Mesothelial cell of epicardium (in vitro differentiated cells): ENCODE data around the gene CKS2. TPM values are rescaled to one million over a fixed set of nuclear protein-coding genes. Genes with fewer than 3 reads are reported as not detected.
A peak's percentile ranks its signal among the peaks of the same experiment; 100 is the strongest.
"Not testable (repeated sequence)": the region's sequence is repeated elsewhere in the genome, so short reads cannot be mapped to it uniquely, and the experiment has no call there.

Experiments used
- DNase-seq, 2 experiments: peaks; one replicate each; pipeline ENCODE4 v3.0.0; 2021; ENCODE audit warnings: low spot score in 2 of 2; ENCODE audit not compliant: unreplicated experiment in 2 of 2
- H3K27ac Mint-ChIP-seq: 2 replicates; pipeline ENCODE4 v1.8.0; 2021; ENCODE audit warnings: mixed read lengths
- H3K27me3 Mint-ChIP-seq: 2 replicates; pipeline ENCODE4 v1.8.0; 2021; ENCODE audit warnings: low read depth, mixed read lengths
- H3K36me3 Mint-ChIP-seq: 2 replicates; pipeline ENCODE4 v1.8.0; 2021; ENCODE audit warnings: mixed read lengths
- H3K4me1 Mint-ChIP-seq: 2 replicates; pipeline ENCODE4 v1.8.0; 2021; ENCODE audit warnings: mixed read lengths
- H3K4me3 Mint-ChIP-seq: 2 replicates; pipeline ENCODE4 v1.8.0; 2021; ENCODE audit warnings: mild to moderate bottlenecking, moderate library complexity, mixed read lengths
- H3K9me3 Mint-ChIP-seq: 2 replicates; pipeline ENCODE4 v1.8.0; 2021; ENCODE audit warnings: mixed read lengths
- total RNA-seq: library from RNA; stranded (reverse); gene quantifications from 3 replicates; pipeline ENCODE4 v1.2.1, GENCODE V29; 2021
- TF ChIP-seq, protein P1 (sequence below): fragments of 200-600 bp; sonication (generic); IDR thresholded peaks from one replicate; pipeline ENCODE4 v1.5.0; 2021; ENCODE audit warnings: antibody characterized with exemption; ENCODE audit not compliant: unreplicated experiment

Gene CKS2
- 54.5 to 57.6 TPM (median 54.9 TPM) in 3 replicates for total RNA-seq

DNA sequence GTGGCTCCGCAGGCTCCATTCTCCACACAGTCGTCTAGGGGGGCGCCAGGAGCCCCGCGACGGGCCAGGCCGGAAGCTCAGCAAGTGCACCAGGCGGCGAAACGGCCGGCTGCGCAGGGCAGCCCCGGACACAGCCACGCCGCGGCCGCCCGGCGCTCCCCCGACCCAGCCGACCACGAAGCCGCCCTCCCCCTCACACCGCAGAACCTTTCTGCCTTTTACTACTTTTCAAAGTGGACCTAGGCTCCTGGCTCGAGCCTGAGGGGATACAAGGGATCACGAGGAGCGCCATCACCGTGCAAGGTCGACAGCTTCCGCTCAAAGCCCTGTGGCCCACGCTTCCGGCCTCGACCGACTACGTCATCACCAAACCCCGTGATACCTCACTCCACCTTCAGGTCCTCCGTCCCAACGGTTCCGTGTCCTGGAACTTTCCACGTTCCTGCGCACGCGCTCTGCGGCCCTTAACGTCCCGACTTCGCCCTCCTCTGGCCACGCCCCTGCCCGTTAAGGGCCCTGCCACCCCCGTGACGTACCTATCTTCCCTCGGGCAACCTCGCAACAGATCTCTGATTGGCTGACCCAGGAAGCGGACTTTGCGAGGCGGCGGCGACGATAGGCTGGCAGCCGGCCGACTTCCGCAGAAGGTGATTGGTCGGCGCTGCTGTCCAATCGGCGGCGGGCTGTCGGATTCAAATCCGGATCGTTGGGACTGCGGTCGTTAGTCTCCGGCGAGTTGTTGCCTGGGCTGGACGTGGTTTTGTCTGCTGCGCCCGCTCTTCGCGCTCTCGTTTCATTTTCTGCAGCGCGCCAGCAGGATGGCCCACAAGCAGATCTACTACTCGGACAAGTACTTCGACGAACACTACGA lies at the start of gene CKS2:
CKS2 (plus strand) TSS at position 721 of the 871 bp plus-strand sequence; CDS start at position 819, 98 bp downstream.
- H3K9me3 Mint-ChIP-seq = no peaks in the 10 kb centered on the region
- peak within 1 kb of the TSS; percentile 100 for H3K27ac Mint-ChIP-seq
- peaks cover 1% of the 10 kb centered on the region for H3K36me3 Mint-ChIP-seq
- H3K4me1 Mint-ChIP-seq = peaks cover 43% of the 10 kb centered on the region
- no peaks in the 10 kb centered on the region for H3K27me3 Mint-ChIP-seq
- TF ChIP-seq, protein P1, sequence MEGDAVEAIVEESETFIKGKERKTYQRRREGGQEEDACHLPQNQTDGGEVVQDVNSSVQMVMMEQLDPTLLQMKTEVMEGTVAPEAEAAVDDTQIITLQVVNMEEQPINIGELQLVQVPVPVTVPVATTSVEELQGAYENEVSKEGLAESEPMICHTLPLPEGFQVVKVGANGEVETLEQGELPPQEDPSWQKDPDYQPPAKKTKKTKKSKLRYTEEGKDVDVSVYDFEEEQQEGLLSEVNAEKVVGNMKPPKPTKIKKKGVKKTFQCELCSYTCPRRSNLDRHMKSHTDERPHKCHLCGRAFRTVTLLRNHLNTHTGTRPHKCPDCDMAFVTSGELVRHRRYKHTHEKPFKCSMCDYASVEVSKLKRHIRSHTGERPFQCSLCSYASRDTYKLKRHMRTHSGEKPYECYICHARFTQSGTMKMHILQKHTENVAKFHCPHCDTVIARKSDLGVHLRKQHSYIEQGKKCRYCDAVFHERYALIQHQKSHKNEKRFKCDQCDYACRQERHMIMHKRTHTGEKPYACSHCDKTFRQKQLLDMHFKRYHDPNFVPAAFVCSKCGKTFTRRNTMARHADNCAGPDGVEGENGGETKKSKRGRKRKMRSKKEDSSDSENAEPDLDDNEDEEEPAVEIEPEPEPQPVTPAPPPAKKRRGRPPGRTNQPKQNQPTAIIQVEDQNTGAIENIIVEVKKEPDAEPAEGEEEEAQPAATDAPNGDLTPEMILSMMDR = no peak
- H3K4me3 Mint-ChIP-seq = peak within 1 kb of the TSS; percentile 95
- peak; percentile 100 for DNase-seq

DNA sequence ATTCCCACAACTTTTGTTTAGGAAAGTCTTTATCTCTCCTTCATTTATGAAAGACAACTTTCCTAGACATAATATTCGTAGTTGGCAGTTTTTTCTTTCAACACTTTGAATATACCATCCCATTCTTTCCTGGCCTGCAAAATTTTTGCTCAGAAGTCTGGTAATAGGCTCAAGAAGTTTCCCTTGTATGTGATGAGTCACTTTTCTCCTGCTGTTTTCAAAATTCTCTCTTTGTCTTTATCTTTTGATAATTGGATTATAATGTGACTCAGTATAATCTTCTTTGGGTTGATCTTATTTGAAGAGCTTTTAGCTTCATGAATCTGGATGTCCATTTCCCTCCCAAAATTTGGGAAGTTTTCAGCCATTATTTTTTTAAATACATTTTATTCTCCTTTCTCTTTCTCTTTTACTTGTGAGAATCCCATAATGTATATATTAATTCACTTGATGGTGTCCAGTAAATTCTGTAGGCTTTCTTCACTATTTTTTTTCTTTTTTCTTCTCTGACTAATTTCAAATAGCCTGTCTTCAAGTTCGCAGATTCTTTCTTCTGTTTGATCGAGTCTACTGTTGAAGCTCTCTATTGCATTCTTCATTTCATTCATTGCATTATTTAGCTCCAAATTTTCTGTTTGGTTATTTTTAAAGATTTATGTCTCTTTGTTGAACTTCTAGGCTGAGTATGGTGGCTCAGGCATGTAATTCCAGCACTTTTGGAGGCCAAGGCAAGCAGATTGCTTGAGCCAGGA lies 37.3 kb upstream of the CKS2 start:
- Mint-ChIP-seq H3K9me3 (peaks cover 53% of the 10 kb centered on the region), H3K36me3 (peaks cover 18% of the 10 kb centered on the region), H3K27ac (no peak overlapping the region)

DNA sequence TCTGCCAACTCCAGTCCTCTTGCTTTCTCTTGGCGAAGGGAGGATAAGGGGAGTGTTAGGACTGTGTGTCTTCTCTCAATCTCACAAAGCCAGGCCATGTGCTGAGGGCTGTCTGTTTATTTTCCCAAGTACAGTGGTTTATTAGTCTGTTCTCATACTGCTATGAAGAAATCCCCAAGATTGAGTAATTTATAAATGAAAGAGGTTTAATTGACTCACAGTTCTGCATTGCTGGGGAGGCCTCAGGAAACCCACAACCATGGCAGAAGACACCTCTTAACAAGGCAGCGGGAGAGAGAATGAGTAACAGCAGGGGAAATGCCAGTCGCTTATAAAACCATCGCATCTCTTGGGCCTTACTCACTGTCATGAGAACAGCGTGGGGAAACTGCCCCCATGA lies 36.2 kb upstream of the CKS2 start:
- H3K36me3 Mint-ChIP-seq = peaks cover 18% of the 10 kb centered on the region
- no peaks in the 10 kb centered on the region for H3K4me1 Mint-ChIP-seq
- H3K27me3 Mint-ChIP-seq = no peaks in the 10 kb centered on the region
- H3K9me3 Mint-ChIP-seq = peaks cover 48% of the 10 kb centered on the region
- no peak overlapping the region for H3K27ac Mint-ChIP-seq
- TF ChIP-seq, protein P1 = no peak
- H3K4me3 Mint-ChIP-seq = no peak overlapping the region
- DNase-seq = no peak

More for the DNA sequence above, 37.3 kb upstream of the CKS2 start:
- TF ChIP-seq, protein P1 = no peak
- no peaks in the 10 kb centered on the region for H3K27me3 Mint-ChIP-seq
- no peak for DNase-seq
- H3K4me3 Mint-ChIP-seq = no peak overlapping the region
- no peaks in the 10 kb centered on the region for H3K4me1 Mint-ChIP-seq

DNA sequence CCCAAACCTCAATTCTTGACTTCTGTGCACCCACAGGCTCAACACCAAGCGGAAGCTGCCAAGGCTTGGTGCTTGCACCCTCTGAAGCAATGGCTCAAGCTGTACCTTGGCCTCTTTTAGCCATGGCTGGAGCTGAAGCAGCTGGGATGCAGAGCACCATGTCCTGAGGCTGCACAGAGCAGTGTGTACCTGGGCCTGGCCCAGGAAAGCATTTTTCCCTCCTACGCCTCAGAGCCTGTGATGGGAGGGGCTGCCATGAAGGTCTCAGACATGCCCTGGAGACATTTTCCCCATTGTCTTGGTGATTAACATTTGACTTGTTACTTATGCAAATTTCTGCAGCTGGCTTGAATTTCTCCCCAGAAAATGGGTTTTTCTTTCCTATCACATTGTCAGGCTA lies 35.0 kb upstream of the CKS2 start:
- not testable (repeated sequence) for H3K27ac Mint-ChIP-seq, H3K4me1 Mint-ChIP-seq

DNA sequence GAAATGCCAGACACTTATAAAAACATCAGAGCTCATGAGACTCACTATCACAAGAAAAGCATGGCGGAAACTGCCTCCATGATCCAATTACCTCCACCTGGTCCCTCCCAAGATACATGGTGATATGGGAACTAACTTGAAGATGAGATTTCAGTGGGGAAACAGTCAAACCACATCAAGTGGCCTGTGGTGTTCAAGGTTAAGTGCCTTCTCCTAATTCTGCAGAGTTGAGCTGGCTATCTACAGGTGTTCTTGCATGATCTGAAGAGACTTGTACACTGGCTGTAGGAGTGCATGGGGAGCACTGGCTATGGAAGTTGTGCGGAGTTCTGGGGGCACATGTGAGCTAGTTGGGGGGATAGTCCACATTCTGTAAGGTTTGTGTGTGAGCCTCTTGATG lies 34.0 kb upstream of the CKS2 start:
- Mint-ChIP-seq H3K4me3 (no peak overlapping the region), H3K9me3 (peaks cover 36% of the 10 kb centered on the region), H3K4me1 (no peaks in the 10 kb centered on the region), H3K27ac (no peak overlapping the region), H3K36me3 (peaks cover 18% of the 10 kb centered on the region), H3K27me3 (no peaks in the 10 kb centered on the region)
- TF ChIP-seq, protein P1 = no peak
- no peak for DNase-seq

More for the DNA sequence above, 35.0 kb upstream of the CKS2 start:
- peaks cover 18% of the 10 kb centered on the region for H3K36me3 Mint-ChIP-seq
- peaks cover 41% of the 10 kb centered on the region for H3K9me3 Mint-ChIP-seq
- not testable (repeated sequence) for H3K4me3 Mint-ChIP-seq, DNase-seq, H3K27me3 Mint-ChIP-seq

DNA sequence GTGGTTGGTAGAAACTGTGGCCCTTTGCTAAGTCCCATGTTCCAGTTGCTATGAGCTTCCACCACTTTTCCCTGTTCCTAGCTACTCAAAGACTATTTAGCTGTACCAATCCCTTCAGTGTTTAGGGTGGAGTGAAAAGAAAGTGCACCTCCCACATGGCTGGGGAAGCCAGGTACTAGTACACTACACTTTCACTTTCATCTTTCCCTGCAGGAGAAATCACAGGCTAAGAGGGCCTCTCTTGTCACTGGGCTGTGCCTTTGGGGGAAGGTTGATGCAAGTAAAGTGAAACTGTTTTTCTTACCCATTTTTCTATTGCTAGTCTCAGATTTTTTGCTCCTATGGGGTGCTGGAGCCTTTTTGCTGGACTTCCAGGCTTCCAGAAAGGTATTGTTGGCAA lies 33.5 kb upstream of the CKS2 start:
- DNase-seq = no peak
- peaks cover 17% of the 10 kb centered on the region for H3K36me3 Mint-ChIP-seq
- H3K27ac Mint-ChIP-seq = no peak overlapping the region
- no peaks in the 10 kb centered on the region for H3K27me3 Mint-ChIP-seq
- no peaks in the 10 kb centered on the region for H3K4me1 Mint-ChIP-seq
- H3K4me3 Mint-ChIP-seq = no peak overlapping the region
- H3K9me3 Mint-ChIP-seq = peaks cover 34% of the 10 kb centered on the region
- TF ChIP-seq, protein P1 = no peak
